PC-9 (cell line): ENCODE measurements around the gene WNK3. TPM values are rescaled to one million over a fixed set of nuclear protein-coding genes. Genes with fewer than 3 reads are reported as not detected.

Experiments
- BruUV-seq: library from RNA; stranded (reverse); fragments of 400-500 nt; replicated peaks from 2 replicates; lab custom pipeline; 2021; lab: Mats Ljungman, UMichigan
- CTCF ChIA-PET: fragments of 300-600 bp; sonication (Branson Sonifier 250); formaldehyde crosslinking; loops from one replicate; lab custom pipeline; 2022; ENCODE audit warnings: antibody characterized with exemption; lab: Charles Lee
- POLR2A ChIA-PET: fragments of 300-600 bp; sonication (Branson Sonifier 250); formaldehyde crosslinking; loops from one replicate; lab custom pipeline; 2022; ENCODE audit warnings: antibody characterized with exemption; ENCODE audit not compliant: unreplicated experiment; lab: Charles Lee
- DNase-seq, 2 experiments: peaks; one replicate each; pipeline versions ENCODE4 v3.0.0 to v3.0.0-alpha.2; 2015 to 2022; ENCODE audit warnings: mixed read lengths in 1 of 2
- H2AFZ ChIP-seq: fragments of 200-600 bp; sonication (generic); 2 replicates; pipeline ENCODE4 v1.8.1; 2017; ENCODE audit warnings: antibody characterized with exemption
- H3F3A ChIP-seq: fragments of 200-600 bp; sonication (generic); 2 replicates; pipeline ENCODE4 v1.8.1; 2017; ENCODE audit warnings: antibody characterized with exemption, mild to moderate bottlenecking, low read depth; ENCODE audit not compliant: insufficient read depth
- H3K27ac ChIP-seq: fragments of 200-600 bp; sonication (generic); 2 replicates; pipeline ENCODE4 v1.6.1; 2016; ENCODE audit warnings: mixed run types
- H3K27me3 ChIP-seq: fragments of 200-600 bp; sonication (generic); 2 replicates; pipeline ENCODE4 v1.6.1; 2016; ENCODE audit warnings: low read depth, mixed run types; ENCODE audit not compliant: insufficient read depth
- H3K36me3 ChIP-seq: fragments of 200-600 bp; sonication (generic); 2 replicates; pipeline ENCODE4 v1.6.1; 2016; ENCODE audit warnings: low read depth, mixed run types
- H3K4me1 ChIP-seq: fragments of 200-600 bp; sonication (generic); replicated peaks from 2 replicates; pipeline ENCODE4 v1.6.1; 2016; ENCODE audit warnings: mixed run types; ENCODE audit not compliant: insufficient read depth
- H3K4me2 ChIP-seq: fragments of 200-600 bp; sonication (generic); 2 replicates; pipeline ENCODE4 v1.6.1; 2017; ENCODE audit warnings: mixed run types
- H3K4me3 ChIP-seq: fragments of 200-600 bp; sonication (generic); 2 replicates; pipeline ENCODE4 v1.6.1; 2016; ENCODE audit warnings: mixed run types
- H3K79me2 ChIP-seq: fragments of 200-600 bp; sonication (generic); 2 replicates; pipeline ENCODE4 v1.6.1; 2017; ENCODE audit warnings: low read depth, mixed run types
- H3K9me2 ChIP-seq: fragments of 200-600 bp; sonication (generic); 2 replicates; pipeline ENCODE4 v1.8.1; 2017; ENCODE audit warnings: mild to moderate bottlenecking; ENCODE audit not compliant: insufficient read depth
- H3K9me3 ChIP-seq: fragments of 200-600 bp; sonication (generic); 2 replicates; pipeline ENCODE4 v1.8.1; 2016; ENCODE audit warnings: low read depth; ENCODE audit not compliant: insufficient read depth
- H4K20me1 ChIP-seq: fragments of 200-600 bp; sonication (generic); 2 replicates; pipeline ENCODE4 v1.8.1; 2017; ENCODE audit not compliant: insufficient read depth
- EZH2 ChIP-seq: fragments of 200-600 bp; sonication (generic); IDR thresholded peaks from 2 replicates; pipeline ENCODE4 v1.8.0; 2017; ENCODE audit warnings: antibody characterized with exemption, low read depth
- intact Hi-C: fragments of 100-400 bp; cut with micrococcal nuclease; formaldehyde crosslinking; loops from one replicate; pipeline ENCODE4 v1.10.0; 2022; ENCODE audit not compliant: unreplicated experiment
- total RNA-seq: library from RNA; stranded (reverse); gene quantifications from 2 replicates; pipeline ENCODE4 v1.2.3, GENCODE V29; 2021
- TF ChIP-seq, protein P1 (sequence below): fragments of 200-600 bp; sonication (generic); conservative IDR thresholded peaks from 2 replicates; pipeline ENCODE4 v1.6.1; 2017; ENCODE audit warnings: mixed run types, antibody characterized with exemption, mild to moderate bottlenecking, moderate library complexity

The WNK3 gene
- total RNA-seq, 1 experiment from 2014 or later = not detected

DNA sequence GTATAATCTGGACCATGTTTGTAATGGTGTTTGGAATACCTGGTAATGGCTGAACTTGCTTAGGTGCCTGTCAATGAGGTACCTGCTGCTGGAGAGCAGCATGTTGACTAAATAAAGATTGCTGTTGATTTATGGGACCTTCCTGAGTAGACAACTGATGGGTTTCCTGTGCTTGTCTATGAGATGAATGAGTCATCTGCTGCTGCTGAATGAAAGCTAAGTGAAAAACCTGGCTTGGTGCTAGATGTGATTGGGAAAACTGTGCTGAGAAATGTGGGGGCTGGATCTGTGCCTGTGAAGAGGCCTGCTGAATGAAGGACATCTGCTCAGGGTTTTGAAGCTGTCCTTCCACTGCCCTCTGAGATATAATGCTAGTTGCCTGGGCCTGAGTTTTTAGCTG is 69.6 kb downstream of the WNK3 start:
- H3K4me2 ChIP-seq = no peak overlapping the region
- ChIA-PET CTCF (no interaction called here), POLR2A (no interaction called here)
- no peaks in the 10 kb centered on the region for H3K9me2 ChIP-seq
- no peak overlapping the region for H2AFZ ChIP-seq
- H3K36me3 ChIP-seq = no peaks in the 10 kb centered on the region
- peaks cover 56% of the 10 kb centered on the region for H3K27me3 ChIP-seq
- no peaks in the 10 kb centered on the region for H3K79me2 ChIP-seq
- TF ChIP-seq, protein P1, sequence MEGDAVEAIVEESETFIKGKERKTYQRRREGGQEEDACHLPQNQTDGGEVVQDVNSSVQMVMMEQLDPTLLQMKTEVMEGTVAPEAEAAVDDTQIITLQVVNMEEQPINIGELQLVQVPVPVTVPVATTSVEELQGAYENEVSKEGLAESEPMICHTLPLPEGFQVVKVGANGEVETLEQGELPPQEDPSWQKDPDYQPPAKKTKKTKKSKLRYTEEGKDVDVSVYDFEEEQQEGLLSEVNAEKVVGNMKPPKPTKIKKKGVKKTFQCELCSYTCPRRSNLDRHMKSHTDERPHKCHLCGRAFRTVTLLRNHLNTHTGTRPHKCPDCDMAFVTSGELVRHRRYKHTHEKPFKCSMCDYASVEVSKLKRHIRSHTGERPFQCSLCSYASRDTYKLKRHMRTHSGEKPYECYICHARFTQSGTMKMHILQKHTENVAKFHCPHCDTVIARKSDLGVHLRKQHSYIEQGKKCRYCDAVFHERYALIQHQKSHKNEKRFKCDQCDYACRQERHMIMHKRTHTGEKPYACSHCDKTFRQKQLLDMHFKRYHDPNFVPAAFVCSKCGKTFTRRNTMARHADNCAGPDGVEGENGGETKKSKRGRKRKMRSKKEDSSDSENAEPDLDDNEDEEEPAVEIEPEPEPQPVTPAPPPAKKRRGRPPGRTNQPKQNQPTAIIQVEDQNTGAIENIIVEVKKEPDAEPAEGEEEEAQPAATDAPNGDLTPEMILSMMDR = no peak
- no peak for TF ChIP-seq EZH2
- no peak for DNase-seq
- H4K20me1 ChIP-seq = no peaks in the 10 kb centered on the region
- H3F3A ChIP-seq = no peaks in the 10 kb centered on the region
- intact Hi-C loops = no loop called here
- no peak overlapping the region for H3K4me3 ChIP-seq
- no peaks in the 10 kb centered on the region for H3K4me1 ChIP-seq
- no TSS peak for BruUV-seq
- no peaks in the 10 kb centered on the region for H3K9me3 ChIP-seq
- no peak overlapping the region for H3K27ac ChIP-seq

DNA sequence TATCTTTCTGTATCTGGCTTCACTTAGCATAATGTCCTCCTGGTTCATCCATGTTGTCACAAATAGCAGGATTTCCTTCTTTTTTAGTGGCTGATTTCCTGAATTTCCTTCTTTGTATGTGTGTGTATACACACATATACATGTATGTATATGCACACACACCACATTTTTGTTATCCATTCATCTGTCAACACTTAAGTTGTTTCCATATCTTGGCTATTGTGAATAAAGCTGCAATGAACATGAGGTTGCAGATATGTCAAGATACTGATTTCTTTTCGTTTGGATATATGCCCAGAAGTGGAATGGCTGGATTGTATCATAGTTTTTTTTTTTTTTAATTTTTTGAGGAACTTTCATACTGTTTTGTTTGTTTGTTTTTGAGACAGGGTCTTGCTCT is 76.2 kb downstream of the WNK3 start:
- Histone ChIP-seq H3K9me3 (no peaks in the 10 kb centered on the region), H3K79me2 (no peaks in the 10 kb centered on the region), H3K4me1 (no peaks in the 10 kb centered on the region), H4K20me1 (no peaks in the 10 kb centered on the region), H3K27me3 (no peaks in the 10 kb centered on the region), H3K27ac (no peak overlapping the region), H3K9me2 (no peaks in the 10 kb centered on the region), H3K4me3 (no peak overlapping the region), H2AFZ (no peak overlapping the region), H3K4me2 (no peak overlapping the region), H3F3A (no peaks in the 10 kb centered on the region), H3K36me3 (no peaks in the 10 kb centered on the region)
- no peak for DNase-seq
- CTCF ChIA-PET = no interaction called here
- intact Hi-C loops = no loop called here
- POLR2A ChIA-PET = no interaction called here
- no peak for TF ChIP-seq EZH2
- BruUV-seq = no TSS peak

DNA sequence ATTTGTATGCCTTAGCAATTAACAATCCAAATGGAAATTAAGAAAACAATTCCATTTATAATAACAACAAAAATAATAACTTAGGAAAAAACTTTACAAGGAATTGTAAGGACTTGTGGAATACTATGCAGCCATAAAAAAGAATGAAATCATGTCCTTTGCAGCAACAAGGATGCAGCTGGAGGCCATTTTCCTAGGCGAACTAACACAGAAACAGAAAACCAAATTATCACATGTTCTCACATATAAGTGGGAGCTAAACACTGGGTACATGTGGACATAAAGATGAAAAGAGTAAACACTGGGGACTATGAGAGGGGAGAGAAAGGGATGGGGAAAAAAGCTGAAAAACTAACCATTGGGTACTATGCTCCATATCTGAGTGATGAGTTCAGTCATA is 77.4 kb downstream of the WNK3 start:
- H4K20me1 ChIP-seq = no peaks in the 10 kb centered on the region
- H3K4me1 ChIP-seq = no peaks in the 10 kb centered on the region
- H3K4me3 ChIP-seq = no peak overlapping the region
- no peaks in the 10 kb centered on the region for H3K36me3 ChIP-seq
- intact Hi-C loops = no loop called here
- CTCF ChIA-PET = no interaction called here
- H3K27me3 ChIP-seq = no peaks in the 10 kb centered on the region
- no peaks in the 10 kb centered on the region for H3K9me2 ChIP-seq
- no peak overlapping the region for H3K27ac ChIP-seq
- POLR2A ChIA-PET = no interaction called here
- BruUV-seq = no TSS peak
- no peak for TF ChIP-seq EZH2
- TF ChIP-seq, protein P1 = no peak
- H2AFZ ChIP-seq = no peak overlapping the region
- no peak for DNase-seq
- no peak overlapping the region for H3K4me2 ChIP-seq
- H3K9me3 ChIP-seq = no peaks in the 10 kb centered on the region
- no peaks in the 10 kb centered on the region for H3K79me2 ChIP-seq
- no peaks in the 10 kb centered on the region for H3F3A ChIP-seq

DNA sequence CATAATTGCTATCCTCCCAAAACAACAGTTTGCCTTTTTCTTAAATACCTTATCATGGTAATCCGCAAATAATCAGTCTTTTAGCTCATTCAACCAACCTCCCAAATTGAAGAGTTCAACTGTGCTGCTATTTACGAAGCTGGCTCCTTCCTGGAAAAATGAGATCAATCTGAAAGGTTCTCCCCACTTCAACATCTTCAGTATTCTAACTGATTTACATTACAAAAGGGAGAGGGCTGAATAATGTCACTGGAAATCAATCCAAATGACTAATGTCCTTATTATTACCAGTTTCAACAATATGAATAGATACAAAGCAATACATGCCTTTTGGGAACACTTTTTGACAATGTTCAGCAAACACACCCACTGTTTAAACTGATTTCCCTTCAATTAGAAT is 86.2 kb downstream of the WNK3 start:
- intact Hi-C loops = no loop called here
- Histone ChIP-seq H2AFZ (no peak overlapping the region), H4K20me1 (no peaks in the 10 kb centered on the region), H3K27ac (no peak overlapping the region), H3K27me3 (peaks cover 14% of the 10 kb centered on the region; the same call in 1 of the 2 replicates), H3K4me2 (no peak overlapping the region), H3K9me3 (no peaks in the 10 kb centered on the region), H3K79me2 (no peaks in the 10 kb centered on the region), H3K4me1 (no peaks in the 10 kb centered on the region), H3K4me3 (no peak overlapping the region), H3K9me2 (no peaks in the 10 kb centered on the region), H3F3A (no peaks in the 10 kb centered on the region), H3K36me3 (no peaks in the 10 kb centered on the region)
- POLR2A ChIA-PET = interaction anchor here (0.6 kb wide), 1 partner anchor 1180 kb away, joined by 3 read pairs; no protein-coding TSS in a partner anchor
- BruUV-seq = no TSS peak
- CTCF ChIA-PET = no interaction called here
- TF ChIP-seq, protein P1 = no peak
- TF ChIP-seq EZH2 = no peak
- no peak for DNase-seq
